Measurements from ENCODE around the gene NAPSA.

- TF ChIP-seq GATA3 (IDR thresholded peaks at IDR 0.05; ENCODE audit: low read depth, low read length) (no peak), GATA2 (IDR thresholded peaks at IDR 0.05; ENCODE audit: low read depth, low read length) (no peak)
Observed at GRCh38 chr19:50341091-50341564, 24.3 kb downstream of the NAPSA start.
